GM11168 (cell line): ENCODE data around the gene CDKN2C.

Experiments used
- in situ Hi-C: fragments of 300-500 bp; cut with MboI; formaldehyde crosslinking; loops from one replicate; pipeline ENCODE4 v1.12.0; 2022; ENCODE audit warnings: low sequenced_read_pairs; ENCODE audit not compliant: unreplicated experiment

CDKN2C gene

GRCh38 chr1:50959913-50960844 lies 9.9 kb upstream of the CDKN2C start, which contains the start of gene FAF1:
TSS of gene FAF1 (minus strand) at chr1:50960267. CDS start at chr1:50959811, 456 bp downstream.
- in situ Hi-C loops = loop anchor here (25.0 kb wide), 1 partner anchor 227 kb away; no protein-coding TSS in a partner anchor

GRCh38 chr1:50964863-50965262 lies 5.2 kb upstream of the CDKN2C start:
- in situ Hi-C loops = loop anchor here (25.0 kb wide), 1 partner anchor 222 kb away; no protein-coding TSS in a partner anchor

GRCh38 chr1:50966991-50967390 lies 3.1 kb upstream of the CDKN2C start:
- in situ Hi-C loops = loop anchor here (25.0 kb wide), 1 partner anchor 220 kb away; no protein-coding TSS in a partner anchor

GRCh38 chr1:50967416-50968157 lies 2.5 kb upstream of the CDKN2C start:
- in situ Hi-C loops = loop anchor here (25.0 kb wide), 1 partner anchor 220 kb away; no protein-coding TSS in a partner anchor

DNA sequence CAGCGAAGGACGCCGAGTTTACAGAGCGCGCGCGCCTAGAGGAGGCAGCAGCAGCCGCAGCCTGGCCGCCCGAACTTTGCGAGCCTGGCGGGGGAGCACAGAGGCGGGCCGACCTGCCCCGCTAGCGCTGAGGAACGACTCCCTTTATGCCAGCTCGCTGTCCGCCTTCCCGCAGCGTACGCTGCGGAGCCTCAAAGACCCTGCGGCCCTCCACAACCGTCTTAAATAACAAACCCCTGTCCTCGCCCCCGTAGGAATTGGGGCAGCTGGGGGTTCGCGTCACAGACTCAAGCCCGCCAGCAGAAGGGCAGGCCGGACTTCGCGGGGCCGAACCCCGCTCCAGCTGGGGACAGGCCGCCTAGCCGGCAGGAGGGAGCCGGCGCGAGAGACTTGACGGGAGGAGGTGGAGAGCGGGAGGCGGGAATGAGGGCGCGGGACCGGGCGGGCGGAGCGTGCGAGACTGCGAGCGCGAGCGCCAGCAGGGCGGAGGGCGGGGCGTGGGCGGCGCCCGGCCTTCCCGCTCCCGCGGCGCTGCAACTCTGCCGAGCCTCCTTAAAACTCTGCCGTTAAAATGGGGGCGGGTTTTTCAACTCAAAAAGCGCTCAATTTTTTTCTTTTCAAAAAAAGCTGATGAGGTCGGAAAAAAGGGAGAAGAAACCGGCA lies 1.8 kb upstream of the CDKN2C start:
- in situ Hi-C loops = loop anchor here (25.0 kb wide), 1 partner anchor 219 kb away; no protein-coding TSS in a partner anchor

- in situ Hi-C loops = loop anchor here (25.0 kb wide), 1 partner anchor 218 kb away; no protein-coding TSS in a partner anchor
These were observed 1.0 kb upstream of the CDKN2C start for GRCh38 chr1:50968821-50969610.

DNA sequence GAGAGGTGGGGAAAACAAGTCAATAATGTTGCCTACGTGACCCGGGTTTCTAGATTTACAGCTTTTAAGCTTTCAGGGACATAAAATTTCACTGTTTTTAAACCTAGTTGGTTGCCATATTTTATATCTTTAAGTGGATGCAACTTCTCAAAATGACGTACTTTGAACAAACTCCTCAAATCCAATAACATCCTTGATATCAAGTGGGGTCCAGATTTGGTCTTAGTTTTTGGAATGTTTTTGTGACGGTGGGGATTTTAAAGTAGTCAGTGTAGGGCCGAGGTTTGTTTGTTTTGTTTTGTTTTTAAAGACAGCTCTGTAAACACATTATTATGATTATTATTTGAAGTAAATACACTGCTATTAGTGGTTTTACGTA lies 453 bp downstream of the CDKN2C start:
- in situ Hi-C loops = loop anchor here (25.0 kb wide), 1 partner anchor 217 kb away; no protein-coding TSS in a partner anchor

DNA sequence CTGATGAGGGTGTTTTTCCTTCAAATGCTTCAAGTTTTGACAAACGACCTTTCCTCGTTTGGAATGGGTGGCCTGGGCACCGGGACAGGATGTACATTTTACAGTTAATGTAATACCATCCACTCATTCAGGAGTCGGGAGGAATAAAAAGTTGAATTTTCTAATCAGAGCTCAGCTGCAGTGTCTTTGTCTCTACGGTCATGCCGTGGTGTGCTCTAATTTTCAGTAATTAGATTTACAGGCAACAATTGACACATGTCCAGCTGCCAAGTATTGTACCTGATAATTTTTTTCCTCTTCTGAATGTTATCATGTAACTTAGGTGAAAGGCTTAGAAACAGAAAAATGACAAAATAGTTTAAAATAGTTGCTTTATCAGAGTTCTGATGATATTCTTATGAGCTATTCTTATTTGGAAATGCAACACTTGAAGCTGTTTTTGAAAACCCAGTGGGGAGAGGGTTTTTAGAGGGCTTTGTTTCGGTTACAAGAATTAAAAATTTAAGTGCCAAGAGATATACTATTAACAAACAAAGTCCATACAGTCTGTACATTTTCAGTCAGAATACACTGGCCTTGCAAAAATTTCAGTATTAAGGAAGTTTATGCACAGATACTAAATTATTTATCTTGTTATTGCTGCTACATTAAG lies 1.0 kb downstream of the CDKN2C start:
- in situ Hi-C loops = loop anchor here (25.0 kb wide), 1 partner anchor 216 kb away; no protein-coding TSS in a partner anchor

DNA sequence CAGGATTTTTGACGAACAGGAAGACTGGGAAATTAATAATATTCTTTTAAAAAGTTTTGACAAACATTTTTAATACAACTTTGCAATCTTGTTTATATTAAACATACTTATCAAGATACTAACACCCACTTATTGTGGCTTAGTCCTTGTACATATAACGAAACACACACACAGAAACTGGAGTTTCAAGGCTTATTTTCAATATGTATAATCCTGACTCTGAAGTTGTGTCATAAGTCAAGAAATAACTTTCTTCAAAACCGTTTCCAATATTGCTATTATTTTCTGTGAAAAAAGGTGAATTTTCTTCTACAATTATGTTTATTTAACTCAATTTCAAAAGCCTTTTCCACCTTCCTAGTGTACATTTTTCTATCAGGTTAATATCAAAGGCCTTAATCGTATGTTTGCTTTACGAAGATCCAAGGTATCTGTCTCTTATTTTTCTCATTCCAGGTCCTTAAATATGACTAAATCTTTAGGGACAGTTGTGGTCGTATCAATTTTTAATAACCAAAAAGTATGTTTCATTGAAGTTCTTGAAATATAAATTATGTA lies 1.8 kb downstream of the CDKN2C start:
- in situ Hi-C loops = loop anchor here (25.0 kb wide), 1 partner anchor 215 kb away; no protein-coding TSS in a partner anchor

DNA sequence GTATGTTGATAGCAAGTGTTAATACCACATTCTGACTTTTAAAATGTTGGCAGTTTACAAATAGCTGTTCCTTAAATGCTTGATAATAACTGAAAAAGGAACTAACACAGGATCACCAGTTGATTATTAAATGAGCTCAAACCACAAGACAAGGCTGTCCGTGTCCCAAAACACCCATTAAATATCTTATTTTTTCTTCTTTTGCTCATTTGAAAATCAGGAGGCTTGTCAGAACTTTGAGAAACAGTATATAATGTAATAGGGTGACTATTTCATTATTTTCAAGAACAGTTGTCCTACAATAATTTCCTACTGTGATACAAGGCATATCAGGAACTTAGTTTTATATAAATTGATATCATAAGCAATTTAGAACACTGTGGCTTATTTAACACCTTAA lies 2.7 kb downstream of the CDKN2C start:
- in situ Hi-C loops = loop anchor here (25.0 kb wide), 1 partner anchor 215 kb away; no protein-coding TSS in a partner anchor

DNA sequence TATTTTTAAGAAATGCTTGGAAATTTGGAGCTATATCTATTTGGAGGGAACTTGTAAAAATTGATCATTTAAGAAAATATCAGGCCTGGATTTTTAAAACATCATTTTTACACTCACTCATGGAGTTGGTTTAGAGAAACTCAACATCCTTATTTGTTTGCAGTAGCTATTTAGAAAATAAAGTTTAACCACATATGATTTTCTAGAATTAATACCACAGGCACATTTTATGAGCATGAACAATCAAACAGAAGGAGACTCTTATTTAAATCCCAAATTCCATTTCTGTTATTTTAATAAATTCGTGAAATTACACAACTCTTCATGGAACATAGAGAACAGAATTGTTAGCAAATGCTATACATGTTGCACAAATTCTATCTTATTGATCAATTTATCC lies 3.2 kb downstream of the CDKN2C start:
- in situ Hi-C loops = loop anchor here (25.0 kb wide), 1 partner anchor 214 kb away; no protein-coding TSS in a partner anchor

DNA sequence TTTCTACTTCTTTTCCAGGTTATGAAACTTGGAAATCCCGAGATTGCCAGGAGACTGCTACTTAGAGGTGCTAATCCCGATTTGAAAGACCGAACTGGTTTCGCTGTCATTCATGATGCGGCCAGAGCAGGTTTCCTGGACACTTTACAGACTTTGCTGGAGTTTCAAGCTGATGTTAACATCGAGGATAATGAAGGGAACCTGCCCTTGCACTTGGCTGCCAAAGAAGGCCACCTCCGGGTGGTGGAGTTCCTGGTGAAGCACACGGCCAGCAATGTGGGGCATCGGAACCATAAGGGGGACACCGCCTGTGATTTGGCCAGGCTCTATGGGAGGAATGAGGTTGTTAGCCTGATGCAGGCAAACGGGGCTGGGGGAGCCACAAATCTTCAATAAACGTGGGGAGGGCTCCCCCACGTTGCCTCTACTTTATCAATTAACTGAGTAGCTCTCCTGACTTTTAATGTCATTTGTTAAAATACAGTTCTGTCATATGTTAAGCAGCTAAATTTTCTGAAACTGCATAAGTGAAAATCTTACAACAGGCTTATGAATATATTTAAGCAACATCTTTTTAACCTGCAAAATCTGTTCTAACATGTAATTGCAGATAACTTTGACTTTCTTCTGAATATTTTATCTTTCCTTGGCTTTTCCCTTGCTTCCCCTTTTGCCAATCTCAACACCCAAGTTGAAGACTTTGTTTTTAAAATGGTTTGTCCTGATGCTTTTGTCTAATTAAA lies 4.0 kb downstream of the CDKN2C start:
- in situ Hi-C loops = loop anchor here (25.0 kb wide), 1 partner anchor 213 kb away; no protein-coding TSS in a partner anchor

DNA sequence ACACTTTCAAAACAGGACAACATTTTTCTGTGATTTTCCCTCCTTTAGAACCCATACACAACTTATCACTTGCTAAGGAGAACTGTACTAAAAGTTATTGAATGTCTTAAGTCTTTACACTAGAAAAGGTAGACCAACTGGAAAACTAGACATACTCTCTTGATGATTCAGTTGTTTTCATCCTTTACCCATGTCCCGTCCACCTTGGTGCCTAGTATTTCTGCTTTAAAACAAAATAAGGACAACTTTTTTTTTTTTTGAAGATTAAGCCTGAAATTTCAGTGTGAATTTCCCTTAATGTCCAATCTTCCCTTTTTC lies 4.5 kb downstream of the CDKN2C start:
- in situ Hi-C loops = loop anchor here (25.0 kb wide), 1 partner anchor 213 kb away; no protein-coding TSS in a partner anchor

- in situ Hi-C loops = no loop called here
These were observed 5.4 kb downstream of the CDKN2C start for GRCh38 chr1:50975436-50975835.

DNA sequence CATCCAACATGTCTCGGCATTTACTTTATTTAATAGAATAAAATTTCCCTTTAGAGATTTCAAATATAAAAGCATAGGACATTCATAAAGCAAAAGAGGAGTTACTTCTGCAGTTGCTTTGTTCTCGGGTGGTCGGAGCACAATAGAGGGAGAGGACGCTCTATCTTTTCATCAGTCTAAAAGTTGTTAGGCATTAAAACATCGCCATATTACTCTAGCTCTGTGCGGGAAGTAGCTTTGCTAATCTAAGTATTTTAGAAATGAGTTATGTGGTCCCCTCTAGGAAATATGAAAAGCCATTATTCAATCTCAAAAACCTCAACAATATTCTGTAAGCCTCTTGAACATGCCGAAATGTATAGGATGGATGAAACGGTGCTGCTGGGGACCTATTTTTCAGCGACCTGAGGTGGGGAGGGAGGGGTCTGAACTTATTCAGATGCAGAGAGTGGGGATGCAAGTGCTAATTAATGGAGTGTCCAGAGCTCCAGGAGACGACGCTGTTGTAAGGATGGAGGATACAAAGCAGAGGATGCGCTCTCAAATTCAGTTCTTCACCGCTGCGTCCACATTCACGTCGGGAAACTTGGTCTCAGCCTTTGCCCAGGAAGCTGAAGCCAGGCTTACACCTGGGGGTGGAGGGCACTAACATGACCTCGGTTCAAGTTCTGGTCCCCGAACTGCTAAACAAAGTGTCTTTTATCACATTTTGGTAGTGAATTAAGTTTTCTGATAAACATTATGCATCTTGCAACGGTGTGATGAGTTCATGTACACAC lies 6.3 kb downstream of the CDKN2C start:
- in situ Hi-C loops = no loop called here

DNA sequence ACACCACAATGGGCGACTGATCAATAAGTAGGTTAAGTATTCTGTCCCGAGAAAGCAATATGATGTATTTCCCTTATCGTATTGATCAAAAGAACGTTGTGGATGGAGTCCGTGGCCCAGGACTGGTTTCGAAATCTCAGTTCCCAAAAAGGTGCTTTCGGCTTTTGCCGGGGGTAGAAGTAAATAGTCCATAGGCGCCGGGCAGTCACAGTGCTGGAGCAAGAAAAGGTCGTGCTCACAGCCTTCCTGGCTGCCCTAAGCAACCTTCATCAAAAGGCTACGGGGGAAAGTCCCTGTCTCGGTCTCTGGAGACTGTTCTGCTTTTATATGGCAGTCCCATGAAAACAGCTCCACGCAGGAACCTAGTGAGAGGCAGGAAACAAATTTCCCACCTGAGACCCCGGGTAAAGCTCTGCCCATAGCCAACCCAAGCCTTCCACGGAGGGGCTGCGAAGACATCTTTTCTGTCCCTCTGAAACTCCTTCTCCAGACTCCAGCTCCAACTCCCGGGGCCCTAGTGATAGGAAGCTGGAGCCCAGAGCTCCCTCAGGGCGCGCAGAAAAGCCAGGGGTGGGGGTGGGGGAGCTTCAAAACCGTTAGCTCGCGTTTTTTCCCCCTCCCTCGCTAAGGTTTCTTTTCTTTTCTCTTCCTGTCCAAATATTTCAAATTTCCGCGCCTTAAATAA lies 7.0 kb downstream of the CDKN2C start:
- in situ Hi-C loops = no loop called here
